B cell (primary cell): ENCODE results near the gene BPIFB6. TPM values are rescaled to one million over a fixed set of nuclear protein-coding genes. Genes with fewer than 3 reads are reported as not detected.

Experiments
- ATAC-seq: fragments of 200-7000 bp; cut with Tn5 transposase; one replicate; pipeline ENCODE4 v1.10.0; 2021; ENCODE audit warnings: low read depth, mild to moderate bottlenecking, moderate number of reproducible peaks, moderate library complexity
- CTCF ChIA-PET: fragments of 350-600 bp; sonication (Branson Sonifier 250); formaldehyde crosslinking; loops from one replicate; lab custom pipeline; 2021; ENCODE audit warnings: antibody characterized with exemption, inconsistent platforms; lab: Charles Lee
- POLR2A ChIA-PET: fragments of 350-600 bp; sonication (Branson Sonifier 250); formaldehyde crosslinking; loops from one replicate; lab custom pipeline; 2021; ENCODE audit warnings: antibody characterized with exemption; lab: Charles Lee
- DNase-seq: peaks from one replicate; pipeline ENCODE4 v3.0.0; 2013
- H2AFZ ChIP-seq: 2 replicates; pipeline ENCODE4 v1.6.1; 2012; ENCODE audit warnings: mild to moderate bottlenecking, low read depth, low read length; ENCODE audit not compliant: insufficient read depth, poor library complexity, severe bottlenecking
- H3K27ac ChIP-seq, 2 donors: 1 replicate in 1 of 2; 2 replicates in 1 of 2; pipeline ENCODE4 v1.5.1; 2012 to 2013; ENCODE audit warnings: low read length in 2 of 2, mild to moderate bottlenecking in 2 of 2, moderate library complexity in 1 of 2
- H3K27me3 ChIP-seq, 4 experiments: fragments of 200-600 bp in 1 of 4; sonication (generic) in 1 of 4; replicated peaks in 1 of 4; 1 replicate in 2 of 4; 2 replicates in 2 of 4; pipeline versions ENCODE4 v1.6.1 to v1.7.0; 2013 to 2016; ENCODE audit warnings: low read length in 3 of 4, mild to moderate bottlenecking in 2 of 4, mixed read lengths in 1 of 4, moderate library complexity in 1 of 4; ENCODE audit not compliant: insufficient read depth in 4 of 4, control insufficient read depth in 3 of 4; ENCODE audit errors: control extremely low read depth in 1 of 4
- H3K36me3 ChIP-seq, 2 experiments: replicated peaks in 1 of 2; 1 replicate in 1 of 2; 2 replicates in 1 of 2; pipeline versions ENCODE4 v1.6.1 to v1.7.1; 2013; ENCODE audit warnings: low read length in 1 of 2; ENCODE audit not compliant: insufficient read depth in 2 of 2, control insufficient read depth in 1 of 2; ENCODE audit errors: control extremely low read depth in 1 of 2, extremely low read depth in 1 of 2
- H3K4me1 ChIP-seq, 2 donors: fragments of 200-600 bp in 1 of 2; sonication (generic) in 1 of 2; 1 replicate in 1 of 2; 2 replicates in 1 of 2; pipeline versions ENCODE4 v1.5.1 to v1.6.1; 2013 to 2017; ENCODE audit warnings: low read length in 2 of 2; ENCODE audit not compliant: control insufficient read depth in 2 of 2, insufficient read depth in 2 of 2
- H3K4me2 ChIP-seq: replicated peaks from 2 replicates; pipeline ENCODE3; 2012; ENCODE audit warnings: mild to moderate bottlenecking, low read depth, low read length; ENCODE audit not compliant: poor library complexity, severe bottlenecking
- H3K4me3 ChIP-seq, 5 experiments: fragments of 200-600 bp in 1 of 5; sonication (generic) in 1 of 5; 1 replicate in 3 of 5; 2 replicates in 2 of 5; pipeline versions ENCODE4 v1.5.1 to v1.7.0; 2011 to 2016; ENCODE audit warnings: low read length in 4 of 5, mild to moderate bottlenecking in 4 of 5, low read depth in 2 of 5, control low read depth in 1 of 5, moderate library complexity in 1 of 5; ENCODE audit not compliant: insufficient read depth in 1 of 5; ENCODE audit errors: control extremely low read depth in 1 of 5, extremely low read depth in 1 of 5
- H3K79me2 ChIP-seq: fragments of 200-600 bp; sonication (generic); one replicate; pipeline ENCODE4 v1.6.0; 2016; ENCODE audit warnings: low read length; ENCODE audit not compliant: control insufficient read depth, insufficient read depth
- H3K9ac ChIP-seq: fragments of 200-600 bp; sonication (generic); 2 replicates; pipeline ENCODE4 v1.6.1; 2017; ENCODE audit warnings: mild to moderate bottlenecking, low read length, moderate library complexity
- H3K9me3 ChIP-seq, 3 donors: one replicate each; pipeline versions ENCODE4 v1.6.1 to v1.7.1; 2013; ENCODE audit warnings: low read length in 2 of 3; ENCODE audit not compliant: control insufficient read depth in 2 of 3, insufficient read depth in 1 of 3; ENCODE audit errors: control extremely low read depth in 1 of 3
- H4K20me1 ChIP-seq: 2 replicates; pipeline ENCODE4 v1.6.0; 2012; ENCODE audit warnings: mild to moderate bottlenecking, low read length; ENCODE audit not compliant: insufficient read depth, control insufficient read depth, poor library complexity, severe bottlenecking
- H3K27ac Mint-ChIP-seq: one replicate; pipeline ENCODE4 v1.8.0; 2021; ENCODE audit warnings: mixed read lengths
- H3K27me3 Mint-ChIP-seq: one replicate; pipeline ENCODE4 v1.8.0; 2021; ENCODE audit warnings: mixed read lengths
- H3K4me1 Mint-ChIP-seq: one replicate; pipeline ENCODE4 v1.8.0; 2021; ENCODE audit warnings: mixed read lengths
- H3K4me3 Mint-ChIP-seq: one replicate; pipeline ENCODE4 v1.8.0; 2021; ENCODE audit warnings: mixed read lengths
- H3K9me3 Mint-ChIP-seq: one replicate; pipeline ENCODE4 v1.8.0; 2022; ENCODE audit warnings: mixed read lengths; ENCODE audit not compliant: insufficient read depth
- CTCF ChIP-seq: fragments of 200-600 bp; IDR thresholded peaks from one replicate; pipeline ENCODE4 v1.8.0; 2022; ENCODE audit warnings: antibody characterized with exemption, mild to moderate bottlenecking
- EZH2 ChIP-seq: IDR thresholded peaks from 2 replicates; pipeline ENCODE4 v1.6.1; 2012; ENCODE audit warnings: borderline replicate concordance, low read depth, mild to moderate bottlenecking, moderate library complexity, low read length; ENCODE audit not compliant: insufficient read depth, poor library complexity, severe bottlenecking
- WGBS: methylation state at CpG from one replicate; pipeline ENCODE4 v1.1.5; 2013; ENCODE audit warnings: missing lambda C conversion rate; ENCODE audit not compliant: insufficient coverage; 5-methylcytosine and 5-hydroxymethylcytosine counted together
- intact Hi-C: fragments of 100-400 bp; cut with micrococcal nuclease; formaldehyde crosslinking; loops from one replicate; pipeline ENCODE4 v1.10.0; 2022
- polyA plus RNA-seq: library from polyadenylated mRNA; depleted of rRNA; stranded (reverse); fragments of >200 nt; gene quantifications from 2 replicates; pipeline ENCODE4 v1.2.3, GENCODE V29; 2012
- total RNA-seq, 2 donors: library from RNA; stranded (reverse); fragments of 120-200 nt in 1 of 2; gene quantifications; 1 replicate in 1 of 2; 2 replicates in 1 of 2; pipeline versions ENCODE4 v1.2.3 to v1.2.4, GENCODE V29; 2013 to 2022

BPIFB6 gene
- total and polyA plus RNA-seq, 2 donors (not counting 1 experiment from before 2014, with no cell fraction given): not detected

- no peak for ATAC-seq
- no peaks in the 10 kb centered on the region for H3K4me1 ChIP-seq
- Mint-ChIP-seq H3K4me1 (no peaks in the 10 kb centered on the region), H3K27ac (no peak overlapping the region), H3K9me3 (no peaks in the 10 kb centered on the region), H3K4me3 (no peak overlapping the region), H3K27me3 (peaks cover 9% of the 10 kb centered on the region)
- H3K4me3 ChIP-seq: no peak overlapping the region
- no peaks in the 10 kb centered on the region for H3K27me3 ChIP-seq
- no peak overlapping the region for H3K4me2 ChIP-seq
- peaks cover 0 to 4% (median 0%) of the 10 kb centered on the region in 3 donors for H3K9me3 ChIP-seq
- no peaks in the 10 kb centered on the region for H3K79me2 ChIP-seq
- POLR2A ChIA-PET: no interaction called here
- intact Hi-C loops: no loop called here
- H3K9ac ChIP-seq: no peak overlapping the region
- no peaks in the 10 kb centered on the region for H4K20me1 ChIP-seq
- no peaks in the 10 kb centered on the region for H3K36me3 ChIP-seq
- DNase-seq: no peak
- no peak overlapping the region for H2AFZ ChIP-seq
- TF ChIP-seq CTCF: no peak
- no peak for TF ChIP-seq EZH2
- CTCF ChIA-PET: no interaction called here
- WGBS: 97% methylated on average over 6 of the region's 7 CpGs
- no peak overlapping the region for H3K27ac ChIP-seq
Observed at GRCh38 chr20:33017542-33017941, 13.9 kb upstream of the BPIFB6 start.

DNA sequence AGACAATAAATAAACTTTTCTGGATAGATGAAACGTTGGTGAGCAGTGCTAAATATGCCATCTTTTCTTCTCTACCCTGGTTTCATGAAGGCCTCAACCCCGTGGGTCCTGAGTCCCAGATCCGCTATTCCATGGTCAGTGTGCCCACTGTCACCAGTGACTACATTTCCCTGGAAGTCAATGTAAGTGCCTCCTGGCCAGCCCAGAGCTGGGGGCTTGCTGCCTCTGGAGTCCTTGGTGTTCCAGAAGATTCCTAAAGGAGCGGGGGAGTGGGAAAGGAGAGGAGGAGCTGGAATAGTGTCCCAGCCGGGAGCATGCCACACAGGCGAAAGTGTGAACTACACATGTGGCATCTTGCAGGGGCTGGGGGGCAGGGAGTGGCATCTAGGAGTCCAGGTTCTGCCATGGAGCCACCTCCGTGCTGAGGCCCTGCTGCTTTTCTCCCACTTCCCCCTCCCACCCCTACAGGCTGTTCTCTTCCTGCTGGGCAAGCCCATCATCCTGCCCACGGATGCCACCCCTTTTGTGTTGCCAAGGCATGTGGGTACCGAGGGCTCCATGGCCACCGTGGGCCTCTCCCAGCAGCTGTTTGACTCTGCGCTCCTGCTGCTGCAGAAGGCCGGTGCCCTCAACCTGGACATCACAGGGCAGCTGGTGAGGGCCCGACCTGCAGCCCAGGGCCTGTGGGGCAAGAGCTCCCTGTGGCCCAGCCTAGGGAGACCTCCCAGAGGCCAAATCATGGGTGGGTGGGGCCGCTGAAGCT lies 13.1 kb upstream of the BPIFB6 start:
- Histone ChIP-seq H3K4me1 (no peaks in the 10 kb centered on the region), H3K9me3 (peaks cover 0 to 4% (median 0%) of the 10 kb centered on the region in 3 donors), H3K36me3 (no peaks in the 10 kb centered on the region), H3K27me3 (no peaks in the 10 kb centered on the region), H3K79me2 (no peaks in the 10 kb centered on the region), H3K4me3 (no peak overlapping the region), H3K4me2 (no peak overlapping the region), H3K27ac (no peak overlapping the region), H4K20me1 (no peaks in the 10 kb centered on the region), H3K9ac (no peak overlapping the region), H2AFZ (no peak overlapping the region)
- no peak overlapping the region for H3K27ac Mint-ChIP-seq
- TF ChIP-seq EZH2: no peak
- TF ChIP-seq CTCF: no peak
- intact Hi-C loops: no loop called here
- no peak overlapping the region for H3K4me3 Mint-ChIP-seq
- DNase-seq (no peak), ATAC-seq (no peak)
- H3K9me3 Mint-ChIP-seq: no peaks in the 10 kb centered on the region
- 64% methylated on average over 9 of the region's 14 CpGs for WGBS
- H3K27me3 Mint-ChIP-seq: peaks cover 9% of the 10 kb centered on the region
- CTCF ChIA-PET: no interaction called here
- POLR2A ChIA-PET: no interaction called here
- H3K4me1 Mint-ChIP-seq: no peaks in the 10 kb centered on the region
